Measurements from ENCODE around the gene STIMATE.

STIMATE gene

GRCh38 chr3:52912885-52913731 is 15.8 kb upstream of the STIMATE start:
- no peak overlapping the region for H3K4me3 ChIP-seq (ENCODE audit: low read depth, low read length)
- no peak for TF ChIP-seq CTCF (IDR thresholded peaks at IDR 0.05; ENCODE audit: borderline replicate concordance, insufficient read depth, low read depth, low read length)

- no peak overlapping the region for H3K4me3 ChIP-seq (ENCODE audit: low read depth, low read length)
Observed at GRCh38 chr3:52910823-52911222, 13.5 kb upstream of the STIMATE start.

GRCh38 chr3:52907497-52907896 is 10.1 kb upstream of the STIMATE start:
- H3K4me3 ChIP-seq (ENCODE audit: low read depth, low read length): no peak overlapping the region

More at GRCh38 chr3:52910823-52911222, 13.5 kb upstream of the STIMATE start:
- TF ChIP-seq CTCF (IDR thresholded peaks at IDR 0.05; ENCODE audit: borderline replicate concordance, insufficient read depth, low read depth, low read length): no peak

GRCh38 chr3:52904552-52904951 is 7.2 kb upstream of the STIMATE start:
- TF ChIP-seq CTCF (IDR thresholded peaks at IDR 0.05; ENCODE audit: borderline replicate concordance, insufficient read depth, low read depth, low read length): no peak
- no peak overlapping the region for H3K4me3 ChIP-seq (ENCODE audit: low read depth, low read length)

More at GRCh38 chr3:52907497-52907896, 10.1 kb upstream of the STIMATE start:
- no peak for TF ChIP-seq CTCF (IDR thresholded peaks at IDR 0.05; ENCODE audit: borderline replicate concordance, insufficient read depth, low read depth, low read length)

GRCh38 chr3:52904000-52904399 is 6.7 kb upstream of the STIMATE start:
- H3K4me3 ChIP-seq (ENCODE audit: low read depth, low read length): no peak overlapping the region
- TF ChIP-seq CTCF (IDR thresholded peaks at IDR 0.05; ENCODE audit: borderline replicate concordance, insufficient read depth, low read depth, low read length): no peak

GRCh38 chr3:52896613-52897012 is 735 bp downstream of the STIMATE start:
- H3K4me3 ChIP-seq (ENCODE audit: low read depth, low read length): peak overlapping the region; percentile 89
- TF ChIP-seq CTCF (IDR thresholded peaks at IDR 0.05; ENCODE audit: borderline replicate concordance, insufficient read depth, low read depth, low read length): no peak

- TF ChIP-seq CTCF (IDR thresholded peaks at IDR 0.05; ENCODE audit: borderline replicate concordance, insufficient read depth, low read depth, low read length): no peak
- peak overlapping the region; percentile 89 for H3K4me3 ChIP-seq (ENCODE audit: low read depth, low read length)
Observed at GRCh38 chr3:52896151-52896550, 1.2 kb downstream of the STIMATE start.

Data from GM12875 (cell line).